Thymus (tissue), 11 donors: ENCODE data around the gene STARD10. TPM values are rescaled to one million over a fixed set of nuclear protein-coding genes. Genes with fewer than 3 reads are reported as not detected.
"Not testable (repeated sequence)": the region's sequence is repeated elsewhere in the genome, so short reads cannot be mapped to it uniquely, and the experiment has no call there.

ENCODE experiments used
- DNase-seq, 9 donors: peaks; one replicate each; pipeline ENCODE4 v3.0.0-alpha.2; 2013; ENCODE audit warnings: low spot score in 9 of 9, low read depth in 6 of 9, missing footprints in 1 of 9
- H3K27ac ChIP-seq, 2 donors: one replicate each; pipeline ENCODE4 v1.5.1; 2013; ENCODE audit warnings: control low read depth in 1 of 2, low read depth in 1 of 2, low read length in 1 of 2, mild to moderate bottlenecking in 1 of 2, moderate library complexity in 1 of 2
- H3K27me3 ChIP-seq, 2 donors: one replicate each; pipeline ENCODE4 v1.5.1; 2013; ENCODE audit warnings: low read length in 1 of 2; ENCODE audit not compliant: control insufficient read depth in 2 of 2, insufficient read depth in 1 of 2
- H3K36me3 ChIP-seq, 2 donors: one replicate each; pipeline ENCODE4 v1.5.1; 2013; ENCODE audit warnings: low read length in 1 of 2, mild to moderate bottlenecking in 1 of 2, moderate library complexity in 1 of 2; ENCODE audit not compliant: control insufficient read depth in 2 of 2, insufficient read depth in 2 of 2
- H3K4me1 ChIP-seq, 2 donors: one replicate each; pipeline ENCODE4 v1.5.1; 2013; ENCODE audit warnings: low read length in 2 of 2; ENCODE audit not compliant: control insufficient read depth in 2 of 2, insufficient read depth in 2 of 2
- H3K4me3 ChIP-seq, 2 donors: one replicate each; pipeline ENCODE4 v1.5.1; 2013; ENCODE audit warnings: low read length in 2 of 2, control low read depth in 1 of 2, mild to moderate bottlenecking in 1 of 2
- H3K9me3 ChIP-seq, 2 donors: one replicate each; pipeline ENCODE4 v1.5.1; 2013; ENCODE audit warnings: low read length in 1 of 2, mild to moderate bottlenecking in 1 of 2; ENCODE audit not compliant: control insufficient read depth in 2 of 2, insufficient read depth in 1 of 2
- WGBS: extraction: QIAGEN DNeasy Blood & Tissue Kit; methylation state at CpG from one replicate; pipeline ENCODE4 v1.1.7; 2013; 5-methylcytosine and 5-hydroxymethylcytosine counted together
- polyA plus RNA-seq: library from polyadenylated mRNA; stranded (reverse); fragments of 200-250 nt; gene quantifications from one replicate; pipeline ENCODE4 v1.2.3, GENCODE V29; 2013
- total RNA-seq: library from RNA; stranded (reverse); fragments of 120-200 nt; gene quantifications from one replicate; pipeline ENCODE4 v1.2.4, GENCODE V29; 2013
- donor health status: healthy.

Gene STARD10
- total and polyA plus RNA-seq, 2 donors, result 39.7 to 41.5 TPM

GRCh38 chr11:72814286-72815109 lies 20.7 kb upstream of the STARD10 start, which contains the start of gene ATG16L2:
Gene ATG16L2 (plus strand): TSS chr11:72814411. CDS start chr11:72814446, 35 bp downstream.
- H3K4me1 ChIP-seq, result peaks cover 9 to 38% of the 10 kb centered on the region in 2 donors

GRCh38 chr11:72813740-72814285 lies 20.0 kb upstream of the STARD10 start:
- Histone ChIP-seq H3K4me1 (peaks cover 9 to 38% of the 10 kb centered on the region in 2 donors), H3K36me3 (peaks cover 16 to 24% of the 10 kb centered on the region in 2 donors), H3K9me3 (peaks cover 0 to 5% of the 10 kb centered on the region in 2 donors), H3K27ac (peak overlapping the region; percentile 83 to 86), H3K4me3 (peak overlapping the region; percentile 70 to 94), H3K27me3 (no peaks in the 10 kb centered on the region)
- under 1% methylated on average over 47 of the region's 47 CpGs for WGBS
- peak in 3 of 9 donors; percentile 41 to 78 (median 77) for DNase-seq

More at GRCh38 chr11:72814286-72815109, 20.7 kb upstream of the STARD10 start, which contains the start of gene ATG16L2:
- H3K36me3 ChIP-seq, result peaks cover 11 to 25% of the 10 kb centered on the region in 2 donors
- DNase-seq, result peak in 7 of 9 donors; percentile 62 to 94 (median 80)
- peak within 1 kb of the TSS; percentile 70 to 94 for H3K4me3 ChIP-seq
- under 1% methylated on average over 75 of the region's 75 CpGs for WGBS
- H3K27me3 ChIP-seq, result no peaks in the 10 kb centered on the region
- H3K9me3 ChIP-seq, result peaks cover 0 to 5% of the 10 kb centered on the region in 2 donors
- H3K27ac ChIP-seq, result peak within 1 kb of the TSS; percentile 83 to 86

GRCh38 chr11:72812967-72813739 lies 19.3 kb upstream of the STARD10 start:
- Histone ChIP-seq H3K27me3 (no peaks in the 10 kb centered on the region), H3K27ac (peak overlapping the region in 1 of 2 donors; percentile 86), H3K9me3 (peaks cover 0 to 5% of the 10 kb centered on the region in 2 donors), H3K4me3 (peak overlapping the region; percentile 70 to 94), H3K36me3 (peaks cover 9 to 17% of the 10 kb centered on the region in 2 donors), H3K4me1 (peaks cover 9 to 38% of the 10 kb centered on the region in 2 donors)
- DNase-seq, result peak in 5 of 9 donors; percentile 32 to 73 (median 48)
- 7% methylated on average over 24 of the region's 24 CpGs for WGBS

GRCh38 chr11:72812604-72812966 lies 18.7 kb upstream of the STARD10 start:
- peaks cover 6 to 12% of the 10 kb centered on the region in 2 donors for H3K36me3 ChIP-seq
- peaks cover 0 to 5% of the 10 kb centered on the region in 2 donors for H3K9me3 ChIP-seq
- no peaks in the 10 kb centered on the region for H3K27me3 ChIP-seq
- peak overlapping the region in 1 of 2 donors; percentile 24 for H3K27ac ChIP-seq
- H3K4me1 ChIP-seq, result peaks cover 9 to 38% of the 10 kb centered on the region in 2 donors
- WGBS, result 36% methylated on average over 4 of the region's 4 CpGs
- DNase-seq, result no peak
- H3K4me3 ChIP-seq, result peak overlapping the region; percentile 70 to 94

GRCh38 chr11:72811686-72812085 lies 17.8 kb upstream of the STARD10 start:
- peaks cover 9 to 37% of the 10 kb centered on the region in 2 donors for H3K4me1 ChIP-seq
- not testable (repeated sequence) for DNase-seq, H3K4me3 ChIP-seq, H3K27me3 ChIP-seq, H3K9me3 ChIP-seq, H3K27ac ChIP-seq, H3K36me3 ChIP-seq
- over 99% methylated on average over 10 of the region's 10 CpGs for WGBS

GRCh38 chr11:72808331-72808798 lies 14.5 kb upstream of the STARD10 start:
- peaks cover 0 to 5% of the 10 kb centered on the region in 2 donors for H3K9me3 ChIP-seq
- H3K36me3 ChIP-seq, result peaks cover 5 to 6% of the 10 kb centered on the region in 2 donors
- no peak overlapping the region for H3K4me3 ChIP-seq
- no peaks in the 10 kb centered on the region for H3K27me3 ChIP-seq
- no peak for DNase-seq
- no peak overlapping the region for H3K27ac ChIP-seq
- whole genome bisulfite sequencing, result 95% methylated on average over 4 of the region's 4 CpGs
- peaks cover 0 to 12% of the 10 kb centered on the region in 2 donors for H3K4me1 ChIP-seq

GRCh38 chr11:72807792-72808191 lies 13.9 kb upstream of the STARD10 start:
- no peak overlapping the region for H3K4me3 ChIP-seq
- peaks cover 5 to 6% of the 10 kb centered on the region in 2 donors for H3K36me3 ChIP-seq
- no peak for DNase-seq
- WGBS, result 40% methylated on average over 2 of the region's 2 CpGs
- no peak overlapping the region for H3K27ac ChIP-seq
- H3K27me3 ChIP-seq, result no peaks in the 10 kb centered on the region
- peaks cover 0 to 2% of the 10 kb centered on the region in 2 donors for H3K9me3 ChIP-seq
- H3K4me1 ChIP-seq, result peaks cover 0 to 6% of the 10 kb centered on the region in 2 donors

- H3K27me3 ChIP-seq, result no peaks in the 10 kb centered on the region
- H3K4me3 ChIP-seq, result no peak overlapping the region
- H3K4me1 ChIP-seq, result peaks cover 0 to 2% of the 10 kb centered on the region in 2 donors
- no peak overlapping the region for H3K27ac ChIP-seq
- 38% methylated on average over 5 of the region's 5 CpGs for WGBS
- H3K36me3 ChIP-seq, result peaks cover 5 to 6% of the 10 kb centered on the region in 2 donors
- no peak for DNase-seq
- H3K9me3 ChIP-seq, result no peaks in the 10 kb centered on the region
Observed at GRCh38 chr11:72807021-72807693, 13.3 kb upstream of the STARD10 start.
